HG02884 (cell line): ENCODE data around the gene ACOT6.
"Not testable (repeated sequence)": the region's sequence is repeated elsewhere in the genome, so short reads cannot be mapped to it uniquely, and the experiment has no call there.

Source experiments
- ATAC-seq: cut with Tn5 transposase; IDR thresholded peaks from one replicate; pipeline ENCODE4 v1.9.1; 2021; ENCODE audit warnings: mild to moderate bottlenecking, moderate library complexity; ENCODE audit not compliant: unreplicated experiment

Gene ACOT6

GRCh38 chr14:73612339-73613045 lies at the start of gene ACOT6:
TSS of gene ACOT6 (plus strand) at chr14:73612517. CDS start at chr14:73612572, 55 bp downstream.
- peak; percentile 66 for ATAC-seq

- not testable (repeated sequence) for ATAC-seq
These were observed 49.6 kb upstream of the ACOT6 start for GRCh38 chr14:73562696-73563095.

- ATAC-seq: not testable (repeated sequence)
These were observed 45.9 kb upstream of the ACOT6 start for GRCh38 chr14:73566431-73566830.

- ATAC-seq: not testable (repeated sequence)
These were observed 45.4 kb upstream of the ACOT6 start for GRCh38 chr14:73566935-73567334.

GRCh38 chr14:73567358-73567757 lies 45.0 kb upstream of the ACOT6 start:
- no peak for ATAC-seq

- ATAC-seq: no peak
These were observed 44.1 kb upstream of the ACOT6 start for GRCh38 chr14:73567951-73568885.

- ATAC-seq: not testable (repeated sequence)
These were observed 43.5 kb upstream of the ACOT6 start for GRCh38 chr14:73568886-73569184.

- ATAC-seq: peak; percentile 52
These were observed 42.9 kb upstream of the ACOT6 start, which contains the start of gene ACOT2 for GRCh38 chr14:73569185-73569958. TSS of gene ACOT2 (plus strand) at chr14:73569213. CDS start at chr14:73569241, 28 bp downstream.

- ATAC-seq: peak; percentile 47
These were observed 41.4 kb upstream of the ACOT6 start for GRCh38 chr14:73570913-73571312.

GRCh38 chr14:73573034-73573433 lies 39.3 kb upstream of the ACOT6 start:
- not testable (repeated sequence) for ATAC-seq

- ATAC-seq: not testable (repeated sequence)
These were observed 38.6 kb upstream of the ACOT6 start for GRCh38 chr14:73573740-73574139.

- not testable (repeated sequence) for ATAC-seq
These were observed 38.1 kb upstream of the ACOT6 start for GRCh38 chr14:73574251-73574650.

- ATAC-seq: no peak
These were observed 35.9 kb upstream of the ACOT6 start for GRCh38 chr14:73576391-73576790.

GRCh38 chr14:73577214-73577613 lies 35.1 kb upstream of the ACOT6 start:
- not testable (repeated sequence) for ATAC-seq

- ATAC-seq: not testable (repeated sequence)
These were observed 30.0 kb upstream of the ACOT6 start for GRCh38 chr14:73582102-73582979.

GRCh38 chr14:73588695-73589094 lies 23.6 kb upstream of the ACOT6 start:
- ATAC-seq: no peak

- no peak for ATAC-seq
These were observed 23.2 kb upstream of the ACOT6 start for GRCh38 chr14:73589116-73589515.

GRCh38 chr14:73590673-73591004 lies 21.7 kb upstream of the ACOT6 start:
- not testable (repeated sequence) for ATAC-seq

GRCh38 chr14:73591690-73592449 lies 20.4 kb upstream of the ACOT6 start, which contains the start of gene ACOT4:
TSS of gene ACOT4 (plus strand) at chr14:73591873. CDS start at chr14:73591960, 87 bp downstream.
- ATAC-seq: no peak
